B cell (primary cell): ENCODE measurements around the gene MRLN. TPM values are rescaled to one million over a fixed set of nuclear protein-coding genes. Genes with fewer than 3 reads are reported as not detected.

Experiments used
- ATAC-seq: fragments of 200-7000 bp; cut with Tn5 transposase; one replicate; pipeline ENCODE4 v1.10.0; 2021; ENCODE audit warnings: low read depth, mild to moderate bottlenecking, moderate number of reproducible peaks, moderate library complexity
- CTCF ChIA-PET: fragments of 350-600 bp; sonication (Branson Sonifier 250); formaldehyde crosslinking; loops from one replicate; lab custom pipeline; 2021; ENCODE audit warnings: antibody characterized with exemption, inconsistent platforms; lab: Charles Lee
- POLR2A ChIA-PET: fragments of 350-600 bp; sonication (Branson Sonifier 250); formaldehyde crosslinking; loops from one replicate; lab custom pipeline; 2021; ENCODE audit warnings: antibody characterized with exemption; lab: Charles Lee
- DNase-seq: peaks from one replicate; pipeline ENCODE4 v3.0.0; 2013
- H2AFZ ChIP-seq: 2 replicates; pipeline ENCODE4 v1.6.1; 2012; ENCODE audit warnings: mild to moderate bottlenecking, low read depth, low read length; ENCODE audit not compliant: insufficient read depth, poor library complexity, severe bottlenecking
- H3K27ac ChIP-seq, 2 donors: 1 replicate in 1 of 2; 2 replicates in 1 of 2; pipeline ENCODE4 v1.5.1; 2012 to 2013; ENCODE audit warnings: low read length in 2 of 2, mild to moderate bottlenecking in 2 of 2, moderate library complexity in 1 of 2
- H3K27me3 ChIP-seq, 4 experiments: fragments of 200-600 bp in 1 of 4; sonication (generic) in 1 of 4; replicated peaks in 1 of 4; 1 replicate in 2 of 4; 2 replicates in 2 of 4; pipeline versions ENCODE4 v1.6.1 to v1.7.0; 2013 to 2016; ENCODE audit warnings: low read length in 3 of 4, mild to moderate bottlenecking in 2 of 4, mixed read lengths in 1 of 4, moderate library complexity in 1 of 4; ENCODE audit not compliant: insufficient read depth in 4 of 4, control insufficient read depth in 3 of 4; ENCODE audit errors: control extremely low read depth in 1 of 4
- H3K36me3 ChIP-seq, 2 experiments: replicated peaks in 1 of 2; 1 replicate in 1 of 2; 2 replicates in 1 of 2; pipeline versions ENCODE4 v1.6.1 to v1.7.1; 2013; ENCODE audit warnings: low read length in 1 of 2; ENCODE audit not compliant: insufficient read depth in 2 of 2, control insufficient read depth in 1 of 2; ENCODE audit errors: control extremely low read depth in 1 of 2, extremely low read depth in 1 of 2
- H3K4me1 ChIP-seq, 2 donors: fragments of 200-600 bp in 1 of 2; sonication (generic) in 1 of 2; 1 replicate in 1 of 2; 2 replicates in 1 of 2; pipeline versions ENCODE4 v1.5.1 to v1.6.1; 2013 to 2017; ENCODE audit warnings: low read length in 2 of 2; ENCODE audit not compliant: control insufficient read depth in 2 of 2, insufficient read depth in 2 of 2
- H3K4me2 ChIP-seq: replicated peaks from 2 replicates; pipeline ENCODE3; 2012; ENCODE audit warnings: mild to moderate bottlenecking, low read depth, low read length; ENCODE audit not compliant: poor library complexity, severe bottlenecking
- H3K4me3 ChIP-seq, 5 experiments: fragments of 200-600 bp in 1 of 5; sonication (generic) in 1 of 5; 1 replicate in 3 of 5; 2 replicates in 2 of 5; pipeline versions ENCODE4 v1.5.1 to v1.7.0; 2011 to 2016; ENCODE audit warnings: low read length in 4 of 5, mild to moderate bottlenecking in 4 of 5, low read depth in 2 of 5, control low read depth in 1 of 5, moderate library complexity in 1 of 5; ENCODE audit not compliant: insufficient read depth in 1 of 5; ENCODE audit errors: control extremely low read depth in 1 of 5, extremely low read depth in 1 of 5
- H3K79me2 ChIP-seq: fragments of 200-600 bp; sonication (generic); one replicate; pipeline ENCODE4 v1.6.0; 2016; ENCODE audit warnings: low read length; ENCODE audit not compliant: control insufficient read depth, insufficient read depth
- H3K9ac ChIP-seq: fragments of 200-600 bp; sonication (generic); 2 replicates; pipeline ENCODE4 v1.6.1; 2017; ENCODE audit warnings: mild to moderate bottlenecking, low read length, moderate library complexity
- H3K9me3 ChIP-seq, 3 donors: one replicate each; pipeline versions ENCODE4 v1.6.1 to v1.7.1; 2013; ENCODE audit warnings: low read length in 2 of 3; ENCODE audit not compliant: control insufficient read depth in 2 of 3, insufficient read depth in 1 of 3; ENCODE audit errors: control extremely low read depth in 1 of 3
- H4K20me1 ChIP-seq: 2 replicates; pipeline ENCODE4 v1.6.0; 2012; ENCODE audit warnings: mild to moderate bottlenecking, low read length; ENCODE audit not compliant: insufficient read depth, control insufficient read depth, poor library complexity, severe bottlenecking
- H3K27ac Mint-ChIP-seq: one replicate; pipeline ENCODE4 v1.8.0; 2021; ENCODE audit warnings: mixed read lengths
- H3K27me3 Mint-ChIP-seq: one replicate; pipeline ENCODE4 v1.8.0; 2021; ENCODE audit warnings: mixed read lengths
- H3K4me1 Mint-ChIP-seq: one replicate; pipeline ENCODE4 v1.8.0; 2021; ENCODE audit warnings: mixed read lengths
- H3K4me3 Mint-ChIP-seq: one replicate; pipeline ENCODE4 v1.8.0; 2021; ENCODE audit warnings: mixed read lengths
- H3K9me3 Mint-ChIP-seq: one replicate; pipeline ENCODE4 v1.8.0; 2022; ENCODE audit warnings: mixed read lengths; ENCODE audit not compliant: insufficient read depth
- CTCF ChIP-seq: fragments of 200-600 bp; IDR thresholded peaks from one replicate; pipeline ENCODE4 v1.8.0; 2022; ENCODE audit warnings: antibody characterized with exemption, mild to moderate bottlenecking
- EZH2 ChIP-seq: IDR thresholded peaks from 2 replicates; pipeline ENCODE4 v1.6.1; 2012; ENCODE audit warnings: borderline replicate concordance, low read depth, mild to moderate bottlenecking, moderate library complexity, low read length; ENCODE audit not compliant: insufficient read depth, poor library complexity, severe bottlenecking
- WGBS: methylation state at CpG from one replicate; pipeline ENCODE4 v1.1.5; 2013; ENCODE audit warnings: missing lambda C conversion rate; ENCODE audit not compliant: insufficient coverage; 5-methylcytosine and 5-hydroxymethylcytosine counted together
- intact Hi-C: fragments of 100-400 bp; cut with micrococcal nuclease; formaldehyde crosslinking; loops from one replicate; pipeline ENCODE4 v1.10.0; 2022
- polyA plus RNA-seq: library from polyadenylated mRNA; depleted of rRNA; stranded (reverse); fragments of >200 nt; gene quantifications from 2 replicates; pipeline ENCODE4 v1.2.3, GENCODE V29; 2012
- total RNA-seq, 2 donors: library from RNA; stranded (reverse); fragments of 120-200 nt in 1 of 2; gene quantifications; 1 replicate in 1 of 2; 2 replicates in 1 of 2; pipeline versions ENCODE4 v1.2.3 to v1.2.4, GENCODE V29; 2013 to 2022

Gene MRLN
- total and polyA plus RNA-seq, 2 donors (not counting 1 experiment from before 2014, with no cell fraction given), result not detected

GRCh38 chr10:59799421-59799820, 46.2 kb upstream of the MRLN start:
- 100% methylated on average over 1 of the region's 1 CpG for WGBS
- Histone ChIP-seq H3K27me3 (no peaks in the 10 kb centered on the region), H3K9ac (no peak overlapping the region), H2AFZ (no peak overlapping the region), H3K4me3 (no peak overlapping the region), H3K4me2 (no peak overlapping the region), H3K27ac (no peak overlapping the region), H4K20me1 (no peaks in the 10 kb centered on the region), H3K79me2 (no peaks in the 10 kb centered on the region), H3K9me3 (no peaks in the 10 kb centered on the region), H3K36me3 (peaks cover 2 to 71% of the 10 kb centered on the region in 2 experiments), H3K4me1 (peaks cover 0 to 9% of the 10 kb centered on the region in 2 donors)
- no peaks in the 10 kb centered on the region for H3K9me3 Mint-ChIP-seq
- ChIA-PET CTCF (interaction anchor here (1.1 kb wide), 3 partner anchors 9 to 173 kb away, joined by 3 to 4 read pairs (median 4); no protein-coding TSS in a partner anchor), POLR2A (interaction anchor here (1.2 kb wide), 1 partner anchor 107 kb away, joined by 4 read pairs; the partner anchor contains the start of gene CCDC6)
- H3K27ac Mint-ChIP-seq, result no peak overlapping the region
- intact Hi-C loops, result no loop called here
- DNase-seq (no peak), ATAC-seq (no peak)
- H3K27me3 Mint-ChIP-seq, result no peaks in the 10 kb centered on the region
- peaks cover 11% of the 10 kb centered on the region for H3K4me1 Mint-ChIP-seq
- TF ChIP-seq CTCF (no peak), EZH2 (no peak)
- no peak overlapping the region for H3K4me3 Mint-ChIP-seq

- Histone ChIP-seq H3K4me2 (no peak overlapping the region), H3K9me3 (no peaks in the 10 kb centered on the region), H3K4me3 (no peak overlapping the region), H4K20me1 (no peaks in the 10 kb centered on the region), H3K9ac (no peak overlapping the region), H2AFZ (no peak overlapping the region), H3K36me3 (peaks cover 0 to 67% of the 10 kb centered on the region in 2 experiments), H3K27me3 (no peaks in the 10 kb centered on the region), H3K4me1 (no peaks in the 10 kb centered on the region), H3K79me2 (no peaks in the 10 kb centered on the region), H3K27ac (no peak overlapping the region)
- H3K4me1 Mint-ChIP-seq, result no peaks in the 10 kb centered on the region
- no peak overlapping the region for H3K4me3 Mint-ChIP-seq
- H3K9me3 Mint-ChIP-seq, result no peaks in the 10 kb centered on the region
- H3K27ac Mint-ChIP-seq, result no peak overlapping the region
- intact Hi-C loops, result no loop called here
- H3K27me3 Mint-ChIP-seq, result no peaks in the 10 kb centered on the region
- no CpG with 5 or more reads among the region's 2 CpGs for WGBS
- DNase-seq, result no peak
- no peak for TF ChIP-seq EZH2
- TF ChIP-seq CTCF, result no peak
- CTCF ChIA-PET, result interaction anchor here (1.6 kb wide), 1 partner anchor 71 kb away, joined by 4 read pairs; no protein-coding TSS in a partner anchor
- no peak for ATAC-seq
- POLR2A ChIA-PET, result no interaction called here
Measured at GRCh38 chr10:59793919-59794318, 40.7 kb upstream of the MRLN start.
